Activated B cell treated with CpG ODN at 0.5 μM for 24 hours (primary cell): ENCODE data around the gene LIF. TPM values are rescaled to one million over a fixed set of nuclear protein-coding genes. Genes with fewer than 3 reads are reported as not detected.

Experiments
- ATAC-seq: fragments of 200-7000 bp; cut with Tn5 transposase; one replicate; pipeline ENCODE4 v1.10.0; 2021; ENCODE audit warnings: low read depth, mild to moderate bottlenecking, moderate library complexity
- CTCF ChIA-PET: fragments of 350-600 bp; sonication (Branson Sonifier 250); formaldehyde crosslinking; loops from one replicate; lab custom pipeline; 2021; ENCODE audit warnings: antibody characterized with exemption; lab: Charles Lee
- POLR2A ChIA-PET: fragments of 350-600 bp; sonication (Branson Sonifier 250); formaldehyde crosslinking; loops from one replicate; lab custom pipeline; 2021; ENCODE audit warnings: antibody characterized with exemption; lab: Charles Lee
- DNase-seq: peaks from one replicate; pipeline ENCODE4 v3.0.0; 2022
- H3K27ac Mint-ChIP-seq: one replicate; pipeline ENCODE4 v1.8.0; 2020; ENCODE audit warnings: mixed read lengths
- H3K27me3 Mint-ChIP-seq: one replicate; pipeline ENCODE4 v1.8.0; 2021; ENCODE audit warnings: mixed read lengths
- H3K36me3 Mint-ChIP-seq: one replicate; pipeline ENCODE4 v1.8.0; 2021; ENCODE audit warnings: low read depth, mixed read lengths
- H3K4me1 Mint-ChIP-seq: one replicate; pipeline ENCODE4 v1.8.0; 2021; ENCODE audit warnings: mixed read lengths
- H3K4me3 Mint-ChIP-seq: one replicate; pipeline ENCODE4 v1.8.0; 2020; ENCODE audit warnings: mild to moderate bottlenecking, mixed read lengths
- H3K9me3 Mint-ChIP-seq: one replicate; pipeline ENCODE4 v1.8.0; 2020; ENCODE audit warnings: mixed read lengths
- CTCF ChIP-seq: fragments of 200-600 bp; IDR thresholded peaks from one replicate; pipeline ENCODE4 v1.8.0; 2022; ENCODE audit warnings: antibody characterized with exemption, mild to moderate bottlenecking
- intact Hi-C: fragments of 100-400 bp; cut with micrococcal nuclease; formaldehyde crosslinking; loops from one replicate; pipeline ENCODE4 v1.15.1; 2024
- total RNA-seq: library from RNA; stranded (reverse); gene quantifications from 2 replicates; pipeline ENCODE4 v1.2.3, GENCODE V29; 2022

The LIF gene
- total RNA-seq, 1 donor from 2014 or later: 0.44 TPM

GRCh38 chr22:30260682-30261081, 14.1 kb upstream of the LIF start:
- no peaks in the 10 kb centered on the region for H3K9me3 Mint-ChIP-seq
- ATAC-seq (no peak), DNase-seq (no peak)
- TF ChIP-seq CTCF: no peak
- peaks cover 13% of the 10 kb centered on the region for H3K4me1 Mint-ChIP-seq
- no peak overlapping the region for H3K27ac Mint-ChIP-seq
- peaks cover 7% of the 10 kb centered on the region for H3K27me3 Mint-ChIP-seq
- intact Hi-C loops: loop anchor here (10.0 kb wide), 2 partner anchors 656 to 664 kb away; partner anchors contain the start of gene NF2
- H3K4me3 Mint-ChIP-seq: no peak overlapping the region
- ChIA-PET CTCF (interaction anchor here (0.6 to 3.4 kb wide), 5 partner anchors 19 to 153 kb away, joined by 3 to 12 read pairs (median 4); partner anchors contain the start of gene RNF215), POLR2A (no interaction called here)
- no peaks in the 10 kb centered on the region for H3K36me3 Mint-ChIP-seq

- H3K36me3 Mint-ChIP-seq: no peaks in the 10 kb centered on the region
- CTCF ChIA-PET: interaction anchor here (1.0 to 3.4 kb wide), 2 partner anchors 18 to 28 kb away, joined by 3 to 12 read pairs; no protein-coding TSS in a partner anchor
- no peak for TF ChIP-seq CTCF
- DNase-seq: no peak
- POLR2A ChIA-PET: no interaction called here
- intact Hi-C loops: loop anchor here (10.0 kb wide), 2 partner anchors 655 to 665 kb away; partner anchors contain the start of gene NF2
- peaks cover 10% of the 10 kb centered on the region for H3K4me1 Mint-ChIP-seq
- no peak overlapping the region for H3K4me3 Mint-ChIP-seq
- ATAC-seq: no peak
- H3K27ac Mint-ChIP-seq: no peak overlapping the region
- H3K27me3 Mint-ChIP-seq: peaks cover 7% of the 10 kb centered on the region
- H3K9me3 Mint-ChIP-seq: no peaks in the 10 kb centered on the region
These were observed 13.7 kb upstream of the LIF start for GRCh38 chr22:30260276-30260675.

DNA sequence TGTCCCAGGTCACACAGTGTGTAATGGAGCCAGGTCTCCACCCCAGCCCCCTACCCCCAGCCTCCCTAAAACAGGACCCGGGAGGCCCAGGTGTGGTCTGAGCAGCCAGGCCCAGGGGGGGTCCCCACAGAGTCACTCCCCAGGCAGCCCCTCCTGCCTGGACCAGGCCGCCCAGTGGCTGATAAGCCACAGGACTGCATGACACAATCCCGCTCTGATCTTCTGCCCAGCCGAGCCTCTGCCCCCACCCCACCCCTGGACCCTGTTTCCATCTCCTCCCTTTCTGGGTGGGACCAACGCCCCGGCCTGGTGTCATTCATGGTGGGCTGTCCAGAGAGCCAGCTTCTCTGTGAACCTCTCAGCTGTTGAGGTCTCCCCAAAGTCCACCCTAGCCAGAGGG, 7.8 kb upstream of the LIF start:
- no peak for DNase-seq
- CTCF ChIA-PET: interaction anchor here (1.7 kb wide), 1 partner anchor 33 kb away, joined by 8 read pairs; no protein-coding TSS in a partner anchor
- ATAC-seq: no peak
- no peak for TF ChIP-seq CTCF
- Mint-ChIP-seq H3K36me3 (no peaks in the 10 kb centered on the region), H3K9me3 (no peaks in the 10 kb centered on the region), H3K4me1 (peaks cover 4% of the 10 kb centered on the region), H3K27me3 (peaks cover 13% of the 10 kb centered on the region), H3K27ac (no peak overlapping the region), H3K4me3 (no peak overlapping the region)
- intact Hi-C loops: no loop called here
- POLR2A ChIA-PET: no interaction called here

DNA sequence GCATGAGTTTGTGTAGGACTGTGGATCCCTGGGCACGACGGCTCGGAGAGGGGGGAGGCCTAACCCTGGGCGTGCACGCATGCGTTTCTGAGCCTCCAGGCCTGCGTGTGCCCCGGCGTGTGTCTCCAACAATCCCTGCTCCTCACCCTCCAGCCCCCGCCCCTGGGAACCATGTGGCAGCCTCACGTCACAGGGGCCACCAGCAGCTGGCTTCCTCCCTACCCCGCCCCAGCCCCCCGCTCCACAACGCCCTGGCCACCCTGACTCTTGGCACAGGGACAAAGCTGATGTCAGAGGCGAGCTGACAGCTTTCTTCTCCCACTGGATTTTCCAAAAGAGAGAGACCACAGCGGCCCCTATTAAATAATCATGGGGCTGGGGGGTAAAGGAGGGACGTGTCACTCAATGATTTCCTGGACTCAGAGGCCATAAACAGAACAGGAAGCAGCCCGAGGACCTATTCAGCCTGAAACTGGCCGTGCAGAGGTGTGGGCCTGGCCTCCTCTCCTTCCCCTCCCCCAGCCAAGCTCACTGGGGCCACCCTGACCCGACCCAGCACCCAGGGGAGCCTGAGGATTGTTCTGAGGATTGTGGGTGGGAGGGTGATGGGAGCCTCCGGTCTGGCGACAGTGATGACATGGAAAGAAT, 6.8 kb upstream of the LIF start:
- no peak overlapping the region for H3K4me3 Mint-ChIP-seq
- H3K4me1 Mint-ChIP-seq: peaks cover 5% of the 10 kb centered on the region
- no peaks in the 10 kb centered on the region for H3K36me3 Mint-ChIP-seq
- CTCF ChIA-PET: no interaction called here
- TF ChIP-seq CTCF: no peak
- no peaks in the 10 kb centered on the region for H3K9me3 Mint-ChIP-seq
- peaks cover 17% of the 10 kb centered on the region for H3K27me3 Mint-ChIP-seq
- H3K27ac Mint-ChIP-seq: no peak overlapping the region
- ATAC-seq (no peak), DNase-seq (no peak)
- intact Hi-C loops: no loop called here
- POLR2A ChIA-PET: no interaction called here

- ATAC-seq: no peak
- H3K4me3 Mint-ChIP-seq: no peak overlapping the region
- peaks cover 8% of the 10 kb centered on the region for H3K4me1 Mint-ChIP-seq
- TF ChIP-seq CTCF: no peak
- no peaks in the 10 kb centered on the region for H3K36me3 Mint-ChIP-seq
- peaks cover 24% of the 10 kb centered on the region for H3K27me3 Mint-ChIP-seq
- H3K27ac Mint-ChIP-seq: no peak overlapping the region
- DNase-seq: no peak
- H3K9me3 Mint-ChIP-seq: no peaks in the 10 kb centered on the region
- POLR2A ChIA-PET: no interaction called here
- intact Hi-C loops: no loop called here
- CTCF ChIA-PET: no interaction called here
These were observed 6.0 kb upstream of the LIF start for GRCh38 chr22:30252411-30253204.
